ENCODE measurements around the gene SH2D3C. TPM values are rescaled to one million over a fixed set of nuclear protein-coding genes. Genes with fewer than 3 reads are reported as not detected.

The SH2D3C gene
- total and polyA plus RNA-seq, 2 of the 8 experiments (the other 6 are each of a cell fraction or from before 2014, with no cell fraction given): 6.4 to 8.1 TPM

GRCh38 chr9:127767410-127767809 lies 11.1 kb downstream of the SH2D3C start:
- H2AFZ ChIP-seq (ENCODE audit: low read length): no peak overlapping the region
- POLR2A ChIA-PET (ENCODE audit: partially characterized antibody): interaction anchor here (0.8 to 1.9 kb wide), 4 partner anchors 13 to 36 kb away, joined by 3 to 7 read pairs (median 4); partner anchors contain the start of genes CDK9 and FPGS
- H3K9me3 ChIP-seq (ENCODE audit: insufficient read depth in 2 of 2, low read depth in 1 of 2, low read length in 1 of 2): no peaks in the 10 kb centered on the region
- peaks cover 4 to 23% (median 11%) of the 10 kb centered on the region in 4 experiments for H3K4me1 ChIP-seq (replicated peaks in 1 of 4; ENCODE audit: control insufficient read depth in 3 of 4, insufficient read depth in 4 of 4, low read length in 3 of 4)
- no peak overlapping the region for H4K8ac ChIP-seq (ENCODE audit: extremely low read depth, insufficient read depth, low read length)
- no peak overlapping the region; the same call in 1 of the 2 replicates for H3K18ac ChIP-seq (ENCODE audit: extremely low read depth, low read length)
- no peaks in the 10 kb centered on the region for H3K79me2 ChIP-seq (ENCODE audit: control insufficient read depth in 1 of 2, insufficient read depth in 2 of 2, low read length in 2 of 2)
- H2BK120ac ChIP-seq (replicated peaks; ENCODE audit: low read depth, low read length): no peak overlapping the region
- H2BK12ac ChIP-seq (ENCODE audit: low read depth, low read length): 0 out of 2 replicates have a peak overlapping the region, but pooled peaks have one; percentile 39
- no peak overlapping the region for H4K5ac ChIP-seq (ENCODE audit: insufficient read length, low read depth, low read length)
- WGBS, 2 experiments (ENCODE audit: extremely low coverage in 1 of 2, insufficient coverage in 1 of 2, insufficient read length in 1 of 2, insufficient replicate concordance in 2 of 2, low coverage in 1 of 2, low lambda C conversion rate in 2 of 2, missing lambda C conversion rate in 1 of 2): 80% methylated on average over 3 of the region's 3 CpGs; no CpG with 5 or more reads in 1 of the 2 experiments
- H4K20me1 ChIP-seq (replicated peaks in 1 of 2; ENCODE audit: control insufficient read depth in 1 of 2, insufficient read depth in 2 of 2, low read length in 2 of 2): no peaks in the 10 kb centered on the region
- no peaks in the 10 kb centered on the region; the same call in 1 of the 2 replicates for H3K23me2 ChIP-seq (ENCODE audit: low read depth, low read length)
- no peak overlapping the region for H2AK5ac ChIP-seq (ENCODE audit: low read depth, low read length)
- H3K27ac ChIP-seq (ENCODE audit: low read depth, low read length): no peak overlapping the region
- TF ChIP-seq SIN3A (conservative IDR thresholded peaks at IDR 0.05 in 1 of 2, IDR thresholded peaks at IDR 0.05 in 1 of 2; ENCODE audit: low read depth in 1 of 2, low read length in 2 of 2) (no peak), FOSL1 (IDR thresholded peaks at IDR 0.05; ENCODE audit: insufficient read depth, low read depth, low read length) (no peak), CBX8 (IDR thresholded peaks at IDR 0.05; ENCODE audit: borderline replicate concordance, low read depth, low read length) (no peak), SP1 (IDR thresholded peaks at IDR 0.05; ENCODE audit: low read depth, low read length) (no peak)
- H3K23ac ChIP-seq (ENCODE audit: insufficient read length): no peak overlapping the region
- H3K9ac ChIP-seq (replicated peaks in 1 of 4; ENCODE audit: extremely low read depth in 1 of 4, low read depth in 3 of 4, low read length in 3 of 4): no peak overlapping the region
- no peak for FAIRE-seq
- DNase-seq (ENCODE audit: low read depth in 1 of 2, low spot score in 2 of 2): no peak
- no peak overlapping the region for H2BK15ac ChIP-seq (ENCODE audit: low read length)
- H3K4ac ChIP-seq (replicated peaks; ENCODE audit: insufficient read length, low read depth, low read length): no peak overlapping the region
- H3K56ac ChIP-seq (replicated peaks; ENCODE audit: insufficient read length, low read depth, low read length): no peak overlapping the region
- H2BK20ac ChIP-seq (ENCODE audit: low read length): no peak overlapping the region
- no peaks in the 10 kb centered on the region for H3K79me1 ChIP-seq (ENCODE audit: low read depth, low read length)
- H2BK5ac ChIP-seq (ENCODE audit: low read depth, low read length): no peak overlapping the region
- no peaks in the 10 kb centered on the region for H3K36me3 ChIP-seq (ENCODE audit: control insufficient read depth in 2 of 4, insufficient read depth in 4 of 4, low read length in 3 of 4)
- H3K4me2 ChIP-seq (ENCODE audit: insufficient read depth in 1 of 2, low read depth in 2 of 2, low read length in 2 of 2): no peak overlapping the region
- H3K4me3 ChIP-seq (ENCODE audit: extremely low read depth in 1 of 4, insufficient read depth in 2 of 4, low read depth in 3 of 4, low read length in 4 of 4): no peak overlapping the region
- no peak overlapping the region for H4K91ac ChIP-seq (replicated peaks; ENCODE audit: insufficient read length, low read length)
- H3K14ac ChIP-seq (ENCODE audit: insufficient read length): no peak overlapping the region
- H3K27me3 ChIP-seq (replicated peaks in 1 of 4; ENCODE audit: control insufficient read depth in 3 of 4, extremely low read depth in 1 of 4, insufficient read depth in 3 of 4, low read length in 3 of 4): no peaks in the 10 kb centered on the region
- CTCF ChIA-PET (ENCODE audit: partially characterized antibody): interaction anchor here (0.9 to 14.6 kb wide), 12 partner anchors 8 to 154 kb away, joined by 3 to 227 read pairs (median 6); partner anchors contain the start of genes CDK9, ENG, SH2D3C and TOR2A
